NCI-H510A (cell line): Measurements from ENCODE around the gene MALAT1.
"Not testable (repeated sequence)": the region's sequence is repeated elsewhere in the genome, so short reads cannot be mapped to it uniquely, and the experiment has no call there.

ENCODE experiments used
- DNase-seq: peaks from one replicate; lab custom pipeline; 2025; lab: John Stamatoyannopoulos, UW

The MALAT1 gene

GRCh38 chr11:65498977-65499712, at the start of gene MALAT1:
Gene MALAT1, plus strand, starts transcription at chr11:65499045.
- DNase-seq = peak; percentile 90

GRCh38 chr11:65451301-65451700, 47.5 kb upstream of the MALAT1 start:
- not testable (repeated sequence) for DNase-seq

GRCh38 chr11:65452259-65452658, 46.6 kb upstream of the MALAT1 start:
- DNase-seq = not testable (repeated sequence)

- DNase-seq = peak; percentile 68
These were observed 45.9 kb upstream of the MALAT1 start for GRCh38 chr11:65452806-65453490.

- DNase-seq = no peak
These were observed 44.5 kb upstream of the MALAT1 start for GRCh38 chr11:65454311-65454695.

GRCh38 chr11:65454696-65455456, 44.0 kb upstream of the MALAT1 start:
- peak; percentile 68 for DNase-seq

GRCh38 chr11:65456418-65456817, 42.4 kb upstream of the MALAT1 start:
- DNase-seq = no peak

GRCh38 chr11:65459552-65459951, 39.3 kb upstream of the MALAT1 start:
- no peak for DNase-seq

- not testable (repeated sequence) for DNase-seq
These were observed 33.4 kb upstream of the MALAT1 start for GRCh38 chr11:65465471-65465870.

GRCh38 chr11:65467306-65467705, 31.5 kb upstream of the MALAT1 start:
- DNase-seq = not testable (repeated sequence)

GRCh38 chr11:65468874-65469333, 29.9 kb upstream of the MALAT1 start:
- peak; percentile 73 for DNase-seq

- DNase-seq = no peak
These were observed 28.3 kb upstream of the MALAT1 start for GRCh38 chr11:65470433-65471049.

- DNase-seq = no peak
These were observed 27.4 kb upstream of the MALAT1 start for GRCh38 chr11:65471447-65471891.

GRCh38 chr11:65472588-65473277, 26.1 kb upstream of the MALAT1 start:
- not testable (repeated sequence) for DNase-seq

- DNase-seq = no peak
These were observed 25.5 kb upstream of the MALAT1 start for GRCh38 chr11:65473278-65473860.

- DNase-seq = no peak
These were observed 24.0 kb upstream of the MALAT1 start for GRCh38 chr11:65474864-65475263.

GRCh38 chr11:65476632-65477148, 22.2 kb upstream of the MALAT1 start:
- no peak for DNase-seq

GRCh38 chr11:65477149-65477965, 21.5 kb upstream of the MALAT1 start:
- peak; percentile 91 for DNase-seq

GRCh38 chr11:65478388-65479183, 20.3 kb upstream of the MALAT1 start:
- no peak for DNase-seq
